Inflammatory macrophage treated with lipopolysaccharide for 4 hours (primary cell): ENCODE measurements around the gene COL20A1.
"Not testable (repeated sequence)": the region's sequence is repeated elsewhere in the genome, so short reads cannot be mapped to it uniquely, and the experiment has no call there.

Experiments used
- DNase-seq: peaks from one replicate; pipeline ENCODE4 v3.0.0-alpha.2; 2020

Gene COL20A1

GRCh38 chr20:63292904-63293303 is at the start of gene COL20A1:
Gene COL20A1 (plus strand): TSS chr20:63293186. CDS start chr20:63295108, 1,922 bp downstream.
- DNase-seq, result no peak

DNA sequence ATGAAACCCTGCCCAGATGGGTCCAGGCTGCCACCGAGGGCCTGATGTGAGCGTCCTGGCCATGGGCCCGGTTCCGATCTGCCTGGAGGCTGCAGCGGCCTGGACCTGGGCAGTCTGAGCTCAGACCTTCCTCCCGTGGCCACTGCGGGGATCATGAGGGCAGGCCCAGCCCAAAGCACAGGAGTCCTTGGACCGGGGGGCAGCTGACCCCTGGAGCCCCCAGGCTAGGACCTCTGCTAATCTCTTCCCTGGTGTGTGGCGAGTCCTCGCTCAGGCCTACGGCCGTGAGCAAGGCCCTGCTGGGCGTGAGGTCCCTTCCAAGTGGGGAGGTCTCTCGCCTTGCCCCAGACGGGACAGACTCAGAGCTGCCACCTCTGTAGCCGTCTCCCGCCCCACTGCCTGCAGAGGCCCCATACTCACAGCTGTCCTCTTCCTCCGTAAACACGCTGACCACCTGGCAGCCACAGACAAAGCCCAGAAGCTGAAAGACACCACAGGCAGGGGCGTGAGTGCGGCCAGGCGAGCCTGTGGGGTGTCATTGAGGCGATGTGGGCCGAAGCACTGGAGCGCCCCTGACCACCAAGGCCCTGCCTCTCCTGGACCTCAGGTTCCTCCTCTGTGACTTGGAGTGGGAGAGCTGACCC is 49.3 kb upstream of the COL20A1 start:
- DNase-seq, result no peak

DNA sequence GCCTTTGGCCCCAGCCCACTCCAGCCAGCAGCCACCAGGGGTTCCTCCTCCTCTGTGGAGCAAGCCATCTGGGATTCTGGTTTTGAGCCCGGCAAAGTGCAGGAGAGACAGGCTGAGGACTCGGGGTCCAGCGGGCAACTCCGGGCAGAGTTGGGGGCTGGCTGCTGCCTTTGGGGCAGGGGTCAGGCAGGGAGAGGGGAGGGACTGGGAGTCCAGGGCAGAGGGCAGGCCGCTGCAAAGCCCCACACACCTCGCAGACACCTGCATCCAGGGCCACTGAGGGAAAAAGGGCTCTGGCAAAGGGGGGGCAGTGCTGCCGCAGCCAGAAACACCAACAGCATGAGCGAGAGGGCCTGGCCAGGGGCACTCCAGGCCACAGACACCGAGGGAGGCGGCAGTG is 48.5 kb upstream of the COL20A1 start:
- DNase-seq, result no peak

DNA sequence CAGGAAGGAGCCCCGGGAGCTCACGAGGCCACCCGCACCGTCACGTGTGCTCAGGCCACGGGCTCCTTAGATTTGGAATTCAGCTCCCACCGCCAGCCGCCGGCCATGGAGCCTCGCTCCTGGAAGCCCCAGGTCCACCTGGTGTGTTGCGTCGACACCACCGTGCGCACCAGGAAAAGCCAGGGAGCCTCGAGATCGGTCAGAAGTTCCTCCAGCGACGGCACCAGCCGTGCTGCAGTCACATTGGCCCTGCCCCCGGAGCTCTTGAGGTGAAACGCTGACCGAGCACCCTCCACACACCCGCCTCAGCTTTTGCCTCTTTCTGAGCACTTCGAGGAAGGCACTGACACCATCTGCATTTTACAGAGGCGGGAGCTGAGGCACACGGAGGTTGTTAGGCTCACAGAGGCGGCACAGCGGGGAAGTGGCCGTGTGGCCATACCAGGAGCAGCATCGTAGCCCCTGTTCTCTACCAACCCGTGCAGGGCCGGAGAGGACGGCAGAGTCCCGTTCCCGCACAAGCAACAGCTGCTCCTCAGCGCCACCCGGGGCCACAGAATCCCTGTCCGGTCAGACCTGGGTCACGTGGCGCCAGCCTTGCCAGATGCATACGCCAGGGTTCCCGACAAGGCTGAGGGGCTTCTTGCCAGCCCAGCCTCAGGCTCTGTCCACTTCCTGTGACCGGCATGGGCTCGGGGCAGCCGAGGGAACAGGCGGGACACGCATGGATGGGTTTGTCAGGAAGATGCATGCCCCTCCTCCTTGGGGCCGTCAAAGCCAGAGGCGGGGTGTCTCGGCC is 46.3 kb upstream of the COL20A1 start:
- no peak for DNase-seq

DNA sequence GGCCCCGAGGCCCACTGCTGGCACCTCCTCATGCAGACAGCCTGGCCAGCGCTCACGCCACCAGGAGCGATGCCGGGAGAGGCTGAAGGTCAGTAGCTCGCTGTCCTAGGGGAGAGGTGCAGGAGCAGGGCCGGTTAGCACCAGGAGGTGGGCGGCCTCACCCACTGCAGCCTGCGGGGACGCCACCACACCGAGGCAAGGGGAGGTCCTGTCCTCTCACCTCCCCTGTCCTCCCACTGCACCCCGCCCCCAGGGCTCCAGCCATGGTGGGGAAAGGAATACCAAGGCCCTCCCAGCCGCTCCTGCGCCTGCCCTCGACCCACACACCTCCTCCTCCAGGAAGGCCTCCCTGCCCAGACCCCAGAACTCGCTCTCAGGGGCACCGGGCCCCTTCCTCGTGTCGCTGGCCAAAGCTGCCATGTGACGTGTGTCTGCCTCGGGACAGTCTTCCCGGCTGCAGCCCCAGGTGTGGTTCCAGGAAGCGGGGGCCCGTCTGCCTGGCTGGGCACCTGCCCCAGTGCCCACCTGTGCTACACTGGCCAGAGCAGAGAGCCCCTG is 45.2 kb upstream of the COL20A1 start:
- no peak for DNase-seq

DNA sequence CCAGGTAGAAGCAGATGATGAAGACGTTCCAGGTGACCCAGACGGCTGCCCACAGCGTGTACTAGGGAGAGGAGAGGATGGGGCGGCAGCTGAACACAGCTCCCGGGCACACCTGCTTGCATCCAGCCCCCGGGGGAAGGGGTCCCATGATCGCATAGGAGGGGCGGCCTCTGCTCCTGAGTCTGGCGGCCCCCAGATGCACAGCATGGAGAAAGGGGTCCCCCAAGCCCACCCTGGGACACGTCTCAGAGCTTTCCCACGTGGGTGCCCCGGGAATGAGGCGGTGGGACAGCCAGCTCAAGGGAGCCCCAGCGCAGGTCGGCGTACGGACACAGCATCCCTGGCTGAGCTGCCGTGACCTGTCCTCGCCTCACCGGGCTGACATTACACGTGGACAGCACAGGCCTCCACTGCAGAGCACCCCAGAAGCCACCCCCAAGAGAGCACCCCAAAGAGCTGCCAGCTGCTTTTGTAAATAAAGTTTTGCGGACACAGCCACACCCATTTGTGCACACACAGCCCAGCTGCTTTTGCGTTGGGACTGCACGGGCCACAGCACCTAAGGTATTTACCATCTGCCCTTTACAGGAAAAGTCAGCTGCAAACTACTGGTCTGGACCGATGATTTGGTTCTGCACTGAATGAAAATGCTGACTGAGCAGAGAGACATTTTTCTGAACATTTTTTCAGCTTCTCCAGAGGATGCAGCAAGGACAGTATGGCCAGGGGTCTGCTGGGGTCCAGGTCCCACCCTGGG is 44.0 kb upstream of the COL20A1 start:
- DNase-seq, result no peak

- DNase-seq, result no peak
Measured at GRCh38 chr20:63249891-63250290, 43.1 kb upstream of the COL20A1 start.

DNA sequence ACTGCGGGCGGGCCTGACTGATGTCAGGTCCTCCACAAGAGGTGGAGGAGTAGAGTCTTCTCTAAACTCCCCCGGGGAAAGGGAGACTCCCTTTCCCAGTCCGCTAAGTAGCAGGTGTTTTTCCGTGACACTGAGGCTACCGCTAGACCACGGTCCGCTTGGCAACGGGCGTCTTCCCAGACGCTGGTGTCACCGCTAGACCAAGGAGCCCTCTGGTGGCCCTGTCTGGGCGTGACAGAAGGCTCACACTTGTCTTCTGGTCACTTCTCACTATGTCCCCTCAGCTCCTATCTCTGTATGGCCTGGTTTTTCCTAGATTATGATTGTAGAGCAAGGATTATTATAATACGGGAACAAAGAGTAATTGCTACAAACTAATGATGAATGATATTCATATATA is 41.6 kb upstream of the COL20A1 start:
- DNase-seq, result not testable (repeated sequence)

DNA sequence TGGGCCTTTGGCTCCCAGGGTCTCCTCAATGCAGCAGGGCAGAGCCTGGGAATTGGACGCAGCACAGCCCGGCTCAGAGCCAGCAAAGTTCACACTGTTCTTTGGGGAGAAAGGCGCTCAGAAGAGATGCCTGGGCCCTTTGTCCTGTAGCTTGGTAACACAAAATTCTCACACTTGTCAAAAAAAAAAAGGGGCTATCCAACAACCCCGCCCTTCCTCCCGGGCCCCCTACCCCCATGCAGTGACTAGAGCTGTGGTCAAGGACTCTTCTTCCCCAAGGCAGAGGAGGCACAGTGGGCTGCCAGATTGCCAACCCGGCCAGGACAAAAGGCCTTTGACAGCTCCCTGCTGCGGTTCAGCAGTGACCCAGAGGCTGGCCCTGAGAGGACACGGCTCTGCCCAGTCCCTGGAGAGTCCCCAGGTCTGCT is 40.7 kb upstream of the COL20A1 start:
- no peak for DNase-seq

DNA sequence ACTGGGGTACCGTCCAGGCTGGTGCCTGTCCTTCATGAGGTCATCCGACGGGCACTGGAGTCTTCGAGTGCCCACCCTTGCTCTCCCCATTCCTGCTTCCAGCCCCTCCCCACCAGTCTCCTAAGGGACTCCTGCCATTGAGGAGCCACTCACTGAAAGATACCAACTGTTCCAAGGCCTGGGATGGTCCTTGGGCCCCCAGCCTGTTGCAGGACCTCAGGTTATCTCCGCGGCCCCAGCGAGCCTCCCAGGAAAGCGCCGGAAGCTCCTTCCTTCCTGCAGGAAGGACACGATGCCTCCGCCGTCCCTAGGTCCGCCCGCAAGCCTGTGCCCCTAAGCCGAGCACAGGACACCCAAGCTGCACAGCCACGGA is 39.9 kb upstream of the COL20A1 start:
- no peak for DNase-seq

DNA sequence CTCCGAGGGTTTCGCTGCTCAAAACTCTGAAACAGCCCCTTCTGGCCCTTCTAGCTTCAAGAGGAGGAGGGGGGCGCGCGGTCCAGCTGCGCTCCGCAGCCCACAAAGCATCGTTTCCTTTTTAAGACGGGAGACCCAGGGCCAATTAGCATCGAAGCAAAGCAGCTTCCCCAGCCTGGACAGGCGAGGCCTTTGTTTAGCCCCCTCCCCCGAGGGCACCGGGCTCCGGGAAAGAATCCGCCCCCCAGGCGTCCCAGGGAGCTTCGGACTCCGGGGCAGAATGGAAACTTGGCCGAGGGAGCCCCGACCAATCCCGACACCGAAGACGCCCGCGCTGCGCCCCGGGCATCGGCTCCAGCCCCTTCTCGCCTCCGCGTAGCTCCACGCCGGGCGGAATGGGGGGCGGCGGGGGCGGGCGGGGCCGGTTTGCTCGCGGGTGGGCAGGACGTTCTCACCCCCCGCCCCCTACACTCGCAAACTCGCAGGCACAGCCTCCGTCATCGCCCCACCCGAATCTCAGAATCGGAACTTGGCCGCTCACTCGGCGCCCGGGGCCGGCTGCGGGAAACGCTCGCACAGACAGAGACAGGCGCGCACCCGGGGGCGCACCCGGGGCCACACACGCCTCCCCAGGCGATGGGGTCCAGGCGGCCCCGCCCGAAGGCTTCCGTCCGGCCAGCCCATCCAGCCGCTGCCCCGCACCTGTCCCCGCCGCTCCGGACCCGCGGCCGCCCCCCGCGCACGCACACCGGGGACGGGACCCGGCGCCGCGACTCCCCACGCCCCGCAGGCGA is 39.4 kb upstream of the COL20A1 start:
- no peak for DNase-seq

DNA sequence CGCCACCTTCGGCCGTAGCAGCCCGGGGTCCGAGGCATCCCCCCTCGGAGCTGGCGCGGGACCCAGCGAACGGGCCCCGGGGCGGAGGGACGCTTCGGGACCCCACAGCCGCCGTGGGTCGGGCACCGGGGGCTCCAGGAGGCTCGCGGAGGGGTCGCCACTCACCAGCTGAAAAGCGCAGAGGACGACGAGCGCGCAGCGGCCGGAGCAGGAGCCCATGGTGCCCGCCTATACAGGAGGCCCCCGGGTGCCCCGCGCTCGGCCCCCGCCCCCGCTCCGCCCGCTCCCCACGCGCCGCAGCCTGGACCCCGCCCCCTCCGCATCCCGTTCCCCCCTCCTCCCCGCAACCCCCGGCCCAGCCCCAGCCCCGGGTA is 38.8 kb upstream of the COL20A1 start, which contains the start of gene NKAIN4:
NKAIN4 (minus strand) TSS at position 232 of the 374 bp plus-strand sequence; CDS start at position 219, 13 bp downstream.
- no peak for DNase-seq

GRCh38 chr20:63254606-63255384 is 38.2 kb upstream of the COL20A1 start:
- no peak for DNase-seq

DNA sequence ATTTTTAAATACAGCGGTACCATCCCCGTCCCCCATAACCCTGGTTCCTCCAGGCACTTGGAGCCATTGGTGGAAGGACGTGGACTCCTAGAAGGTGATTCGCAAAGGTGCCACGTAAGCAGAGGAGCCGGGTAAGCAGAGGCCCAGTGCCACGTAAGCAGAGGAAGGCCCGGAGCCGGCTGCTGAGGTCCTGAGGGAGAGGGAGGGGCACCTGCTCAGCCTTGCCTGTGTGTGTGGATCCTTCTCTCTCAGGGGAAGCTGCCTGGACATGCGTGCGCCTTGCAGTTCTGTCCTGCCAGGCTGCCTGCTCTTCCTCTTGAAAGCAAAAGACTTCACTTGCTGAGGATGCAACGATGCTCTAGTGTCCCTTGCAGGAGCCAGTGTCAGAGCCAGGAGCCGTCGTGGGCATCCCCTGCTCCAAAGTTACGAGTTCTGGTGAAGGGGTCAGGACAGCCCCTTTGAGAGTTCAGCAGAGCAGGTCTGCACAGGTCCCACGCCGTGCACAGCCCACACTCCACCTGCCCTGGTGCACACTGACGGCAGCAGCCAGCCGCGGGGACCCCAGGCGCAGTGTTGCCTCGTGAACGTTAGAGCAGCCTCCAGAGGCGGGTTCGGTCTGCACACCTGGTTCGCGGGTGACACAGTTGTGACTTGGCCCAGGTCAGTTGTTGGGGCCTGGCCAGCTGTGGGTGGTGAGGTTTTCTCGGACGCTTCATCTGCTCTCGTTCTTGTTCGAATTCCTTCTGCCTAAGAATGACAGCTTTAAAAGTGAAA is 36.9 kb upstream of the COL20A1 start:
- no peak for DNase-seq

DNA sequence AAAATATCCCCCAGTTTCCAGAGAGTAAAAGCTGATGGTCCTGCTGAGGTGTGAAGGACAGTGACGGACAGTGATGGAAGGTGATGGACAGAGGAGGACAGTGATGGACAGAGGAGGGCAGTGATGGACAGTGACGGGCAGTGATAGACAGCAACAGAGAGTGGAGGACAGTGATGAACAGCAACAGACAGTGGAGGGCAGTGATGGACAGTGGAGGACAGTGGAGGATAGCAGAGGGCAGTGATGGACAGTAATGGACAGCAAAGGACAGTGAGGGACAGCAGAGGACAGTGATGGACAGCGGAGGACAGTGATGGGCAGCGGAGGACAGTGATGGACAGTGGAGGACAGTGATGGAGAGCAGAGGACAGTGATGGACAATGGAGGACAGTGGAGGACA is 36.0 kb upstream of the COL20A1 start:
- no peak for DNase-seq

- no peak for DNase-seq
Measured at GRCh38 chr20:63257629-63258028, 35.4 kb upstream of the COL20A1 start.

DNA sequence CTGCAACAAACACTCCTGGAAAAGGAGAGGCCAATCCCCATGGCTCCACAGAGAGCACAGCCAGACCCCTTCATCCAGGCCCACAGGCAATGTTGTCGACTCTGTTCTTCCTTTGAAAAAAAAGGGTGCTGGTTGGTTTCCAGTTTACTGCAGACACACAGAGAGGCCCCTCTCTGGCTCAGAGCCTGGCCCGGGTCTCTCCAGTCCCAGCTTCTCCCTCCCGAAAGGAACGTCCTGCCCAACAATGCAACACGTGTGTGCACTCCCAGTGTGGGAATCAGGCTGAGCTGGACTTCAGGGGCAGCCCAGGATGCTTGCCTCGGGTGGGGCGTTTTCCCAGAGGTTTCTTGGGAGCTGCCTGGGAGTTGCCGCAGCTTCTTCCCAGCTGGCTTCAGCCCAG is 34.2 kb upstream of the COL20A1 start:
- DNase-seq, result no peak

DNA sequence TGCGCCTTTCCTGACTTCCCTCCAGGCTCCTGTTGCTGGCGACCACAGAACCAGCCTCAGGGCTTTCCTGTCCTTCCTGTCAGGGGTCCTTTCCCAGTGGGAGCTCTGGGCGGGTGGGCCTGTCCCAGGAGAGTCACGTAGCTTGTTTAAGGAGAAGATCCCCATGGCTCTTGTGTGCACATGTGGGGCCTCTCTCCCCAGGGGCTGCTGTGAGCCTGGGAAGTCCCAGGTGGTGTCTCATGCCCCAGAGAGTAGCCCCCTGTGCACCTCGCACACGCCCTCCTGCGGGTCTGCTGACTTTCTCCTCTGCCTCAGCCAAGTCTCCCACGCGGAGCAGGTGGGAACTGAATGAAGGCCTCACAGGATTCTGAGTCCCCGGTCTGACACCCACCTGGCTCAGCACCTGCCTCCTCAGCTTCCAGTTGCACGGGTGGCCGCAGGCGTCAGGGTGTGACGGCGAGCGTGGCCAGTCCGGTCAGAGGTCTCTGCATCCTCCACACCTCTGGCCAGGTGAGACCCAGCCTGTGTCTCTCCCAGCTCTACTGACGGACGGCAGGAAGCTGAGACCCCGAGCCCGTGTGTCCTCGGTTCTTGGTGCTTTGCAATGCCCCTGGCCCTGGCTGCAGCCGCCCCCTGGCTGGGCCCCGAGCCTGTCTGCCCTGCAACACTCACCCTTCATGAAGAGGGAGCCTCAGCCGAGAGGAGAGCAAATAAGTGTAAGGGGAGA is 33.1 kb upstream of the COL20A1 start:
- DNase-seq, result no peak

DNA sequence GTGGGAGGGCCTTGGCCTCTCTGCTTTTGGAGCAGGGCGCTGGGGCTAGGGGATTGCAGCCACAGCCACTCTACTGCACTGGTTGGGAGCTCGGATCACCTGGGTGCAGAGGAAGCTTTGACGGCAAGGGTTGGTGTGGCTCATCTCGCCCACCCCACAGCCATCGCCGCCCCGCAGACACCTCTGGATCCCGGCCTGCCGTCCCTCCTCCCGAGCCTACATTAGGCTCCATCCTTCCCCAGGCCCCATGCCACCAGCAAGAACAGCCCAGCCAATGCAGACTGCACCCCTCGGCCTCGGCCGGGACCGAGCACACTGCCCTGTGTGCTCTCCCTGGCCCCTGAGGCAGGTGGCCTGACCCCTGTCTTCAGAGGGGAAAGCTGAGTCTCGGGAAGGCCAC is 32.5 kb upstream of the COL20A1 start:
- no peak for DNase-seq
